ENCODE measurements around the gene NUP153. TPM values are rescaled to one million over a fixed set of nuclear protein-coding genes. Genes with fewer than 3 reads are reported as not detected.
"Not testable (repeated sequence)": the region's sequence is repeated elsewhere in the genome, so short reads cannot be mapped to it uniquely, and the experiment has no call there.

NUP153 gene
- total and polyA plus RNA-seq, 9 donors = 14.2 to 43.4 (median 33.4) TPM

DNA sequence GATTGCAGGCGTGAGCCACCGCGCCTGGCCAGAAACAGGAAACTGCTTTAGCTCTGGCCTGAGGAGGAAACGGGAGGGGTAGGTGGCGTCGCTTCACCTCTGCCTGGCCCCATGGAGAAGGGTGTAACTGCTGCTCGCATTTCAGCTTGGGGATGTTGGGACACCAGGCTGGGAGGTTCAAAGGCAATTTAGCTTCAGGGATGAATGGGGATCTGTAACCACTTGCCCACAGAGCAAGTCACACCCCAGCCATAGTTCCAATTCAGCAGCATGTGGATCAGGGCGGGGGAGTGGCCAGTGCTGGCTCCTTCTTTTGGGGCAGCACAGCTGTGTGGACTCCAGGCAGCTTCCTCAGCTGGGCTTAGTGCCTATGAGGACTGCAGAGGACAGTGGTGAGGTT is 34.8 kb upstream of the NUP153 start:
- intact Hi-C loops (cut with DNase I) = no loop called here

DNA sequence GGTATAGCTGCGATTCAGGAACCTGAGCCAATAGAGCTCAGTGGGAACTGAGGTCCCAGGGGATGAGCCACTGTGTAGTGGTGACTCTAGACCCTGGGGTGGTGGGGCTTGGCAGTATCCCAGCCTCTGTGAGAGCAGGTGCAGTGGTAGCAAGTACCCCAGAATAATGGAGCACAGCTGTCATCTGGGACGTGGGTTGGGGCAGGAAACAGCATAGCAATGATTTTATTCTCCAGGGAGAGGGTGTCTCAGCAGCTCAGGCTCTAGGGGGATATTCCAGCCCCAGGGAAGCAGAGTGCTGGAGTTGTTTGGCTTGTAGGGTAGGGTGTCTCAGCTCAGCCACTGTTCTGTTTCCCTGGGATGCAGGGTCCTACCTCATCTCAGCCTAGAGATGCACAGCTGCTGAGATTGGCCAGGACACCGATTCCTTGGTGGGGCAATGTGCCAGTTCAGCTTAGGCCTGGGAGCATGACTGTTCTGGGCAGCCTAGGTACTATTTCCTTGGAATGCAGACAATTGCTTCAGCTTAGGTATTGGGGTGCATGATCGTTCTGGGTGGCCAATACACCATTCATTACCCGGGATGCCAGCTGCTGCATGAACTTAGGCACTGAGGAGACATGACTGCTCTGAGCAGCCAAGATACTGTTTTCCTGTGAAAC is 34.0 kb upstream of the NUP153 start:
- intact Hi-C loops (cut with DNase I) = no loop called here
- no peak overlapping the region for H3K4me3 ChIP-seq
- no peaks in the 10 kb centered on the region for H3K36me3 ChIP-seq
- no peaks in the 10 kb centered on the region for H3K4me1 ChIP-seq (ENCODE audit: insufficient read depth)
- H3K27ac ChIP-seq = no peak overlapping the region
- TF ChIP-seq POLR2A (IDR thresholded peaks at IDR 0.05) = no peak
- TF ChIP-seq, protein P1, sequence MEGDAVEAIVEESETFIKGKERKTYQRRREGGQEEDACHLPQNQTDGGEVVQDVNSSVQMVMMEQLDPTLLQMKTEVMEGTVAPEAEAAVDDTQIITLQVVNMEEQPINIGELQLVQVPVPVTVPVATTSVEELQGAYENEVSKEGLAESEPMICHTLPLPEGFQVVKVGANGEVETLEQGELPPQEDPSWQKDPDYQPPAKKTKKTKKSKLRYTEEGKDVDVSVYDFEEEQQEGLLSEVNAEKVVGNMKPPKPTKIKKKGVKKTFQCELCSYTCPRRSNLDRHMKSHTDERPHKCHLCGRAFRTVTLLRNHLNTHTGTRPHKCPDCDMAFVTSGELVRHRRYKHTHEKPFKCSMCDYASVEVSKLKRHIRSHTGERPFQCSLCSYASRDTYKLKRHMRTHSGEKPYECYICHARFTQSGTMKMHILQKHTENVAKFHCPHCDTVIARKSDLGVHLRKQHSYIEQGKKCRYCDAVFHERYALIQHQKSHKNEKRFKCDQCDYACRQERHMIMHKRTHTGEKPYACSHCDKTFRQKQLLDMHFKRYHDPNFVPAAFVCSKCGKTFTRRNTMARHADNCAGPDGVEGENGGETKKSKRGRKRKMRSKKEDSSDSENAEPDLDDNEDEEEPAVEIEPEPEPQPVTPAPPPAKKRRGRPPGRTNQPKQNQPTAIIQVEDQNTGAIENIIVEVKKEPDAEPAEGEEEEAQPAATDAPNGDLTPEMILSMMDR (IDR thresholded peaks at IDR 0.05) = no peak
- no peak for TF ChIP-seq EP300 (IDR thresholded peaks at IDR 0.05)
- no peaks in the 10 kb centered on the region for H3K9me3 ChIP-seq
- WGBS, 3 donors = 44 to 59% (median 49%) methylated on average over 5 of the region's 5 CpGs
- no peaks in the 10 kb centered on the region for H3K27me3 ChIP-seq
- no peak for DNase-seq

More for the DNA sequence above, 34.8 kb upstream of the NUP153 start:
- Histone ChIP-seq H3K9me3 (no peaks in the 10 kb centered on the region), H3K27ac (no peak overlapping the region), H3K27me3 (no peaks in the 10 kb centered on the region), H3K4me1 (ENCODE audit: insufficient read depth) (no peaks in the 10 kb centered on the region), H3K36me3 (no peaks in the 10 kb centered on the region), H3K4me3 (no peak overlapping the region)
- TF ChIP-seq, protein P1 (IDR thresholded peaks at IDR 0.05) = no peak
- no peak for TF ChIP-seq EP300 (IDR thresholded peaks at IDR 0.05)
- no peak for TF ChIP-seq POLR2A (IDR thresholded peaks at IDR 0.05)
- DNase-seq = no peak
- WGBS, 3 donors = 65 to 72% (median 67%) methylated on average over 8 of the region's 8 CpGs

DNA sequence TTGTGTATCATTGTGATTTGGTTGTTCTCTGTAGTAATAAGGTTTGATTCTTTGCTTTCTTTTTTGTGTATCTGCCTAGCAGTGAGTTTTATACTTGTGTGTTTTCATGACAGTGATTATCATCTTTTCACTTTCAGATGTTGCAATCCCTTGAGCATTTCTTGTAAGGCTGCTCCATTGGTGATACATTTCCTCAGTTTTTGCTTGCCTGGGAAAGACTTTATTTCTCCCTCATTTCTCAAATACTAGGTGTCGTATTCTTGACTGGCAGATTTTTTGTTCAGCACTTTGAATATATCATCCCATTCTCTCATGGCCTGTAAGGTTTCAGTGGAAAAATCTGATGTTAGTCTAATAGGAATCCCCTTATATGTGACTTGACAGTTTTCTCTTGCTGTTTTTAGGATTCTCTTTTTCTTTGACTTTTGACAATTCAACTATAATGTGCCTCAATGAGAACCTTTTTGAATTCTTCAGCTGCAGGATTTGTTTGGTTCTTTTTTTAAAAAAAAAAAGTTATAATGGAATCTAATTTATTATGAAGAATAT is 31.1 kb upstream of the NUP153 start:
- 90 to 97% (median 95%) methylated on average over 1 of the region's 1 CpG for WGBS, 3 donors
- Histone ChIP-seq H3K36me3 (no peaks in the 10 kb centered on the region), H3K4me1 (ENCODE audit: insufficient read depth) (no peaks in the 10 kb centered on the region), H3K27me3 (no peaks in the 10 kb centered on the region), H3K9me3 (no peaks in the 10 kb centered on the region), H3K27ac (no peak overlapping the region), H3K4me3 (no peak overlapping the region)
- intact Hi-C loops (cut with DNase I) = no loop called here
- TF ChIP-seq EP300 (IDR thresholded peaks at IDR 0.05) (no peak), POLR2A (IDR thresholded peaks at IDR 0.05) (no peak)
- TF ChIP-seq, protein P1 (IDR thresholded peaks at IDR 0.05) = no peak
- DNase-seq = no peak

DNA sequence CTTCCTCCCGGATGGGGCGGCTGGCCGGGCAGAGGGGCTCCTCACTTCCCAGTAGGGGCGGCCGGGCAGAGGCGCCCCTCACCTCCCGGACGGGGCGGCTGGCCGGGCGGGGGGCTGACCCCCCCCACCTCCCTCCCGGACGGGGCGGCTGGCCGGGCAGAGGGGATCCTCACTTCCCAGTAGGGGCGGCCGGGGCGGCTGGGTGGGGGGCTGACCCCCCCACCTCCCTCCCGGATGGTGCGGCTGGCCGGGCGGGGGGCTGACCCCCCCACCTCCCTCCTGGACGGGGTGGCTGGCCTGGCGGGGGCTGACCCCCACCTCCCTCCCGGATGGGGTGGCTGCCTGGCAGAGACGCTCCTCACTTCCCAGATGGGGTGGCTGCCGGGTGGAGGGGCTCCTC is 28.6 kb upstream of the NUP153 start:
- intact Hi-C loops (cut with DNase I) = not testable (repeated sequence)
- 95 to 96% methylated on average over 4 to 18 of the region's 27 CpGs; no CpG with 5 or more reads in 1 of the 3 donors for WGBS, 3 donors

DNA sequence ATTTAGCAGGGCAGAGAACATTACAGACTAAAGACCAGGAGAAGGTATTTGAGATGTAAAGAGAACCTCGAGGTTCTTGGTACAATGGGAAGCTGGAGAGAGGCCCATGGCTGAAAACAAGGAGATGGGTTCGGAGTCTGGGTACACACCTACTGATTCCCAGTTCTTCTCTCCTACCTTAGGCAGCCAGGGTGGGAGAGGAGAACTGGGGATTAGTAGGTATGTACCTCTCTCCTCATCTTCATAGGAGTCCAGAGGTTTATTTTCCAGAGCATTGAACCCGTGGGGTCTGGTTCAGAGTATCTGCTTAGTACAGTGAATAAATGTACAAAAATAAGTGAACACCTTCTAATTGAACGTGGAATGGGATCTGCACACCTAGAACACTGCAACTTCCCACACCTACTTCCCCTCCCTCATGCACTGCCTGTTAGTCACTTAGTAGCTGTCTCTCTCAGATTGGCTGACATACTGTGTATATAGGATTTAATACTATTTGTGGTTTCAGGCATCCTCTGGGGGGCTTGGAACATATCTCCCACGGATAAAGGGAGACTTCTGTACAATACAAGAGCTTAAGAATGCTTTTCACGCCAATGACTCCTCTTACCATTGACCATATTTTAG is 23.5 kb upstream of the NUP153 start:
- Histone ChIP-seq H3K4me3 (no peak overlapping the region), H3K4me1 (ENCODE audit: insufficient read depth) (peaks cover under 1% of the 10 kb centered on the region), H3K27me3 (no peaks in the 10 kb centered on the region), H3K9me3 (no peaks in the 10 kb centered on the region), H3K27ac (no peak overlapping the region), H3K36me3 (no peaks in the 10 kb centered on the region)
- WGBS, 3 donors = 78 to 83% (median 82%) methylated on average over 6 of the region's 6 CpGs
- TF ChIP-seq EP300 (IDR thresholded peaks at IDR 0.05) = no peak
- TF ChIP-seq, protein P1 (IDR thresholded peaks at IDR 0.05) = no peak
- TF ChIP-seq POLR2A (IDR thresholded peaks at IDR 0.05) = no peak
- intact Hi-C loops (cut with DNase I) = no loop called here
- DNase-seq = no peak

More for the DNA sequence above, 28.6 kb upstream of the NUP153 start:
- not testable (repeated sequence) for H3K27me3 ChIP-seq; H3K9me3 ChIP-seq; H3K4me3 ChIP-seq; H3K27ac ChIP-seq; DNase-seq; H3K4me1 ChIP-seq (ENCODE audit: insufficient read depth); H3K36me3 ChIP-seq
